ENCODE results near the gene SLC9A7.

The SLC9A7 gene

DNA sequence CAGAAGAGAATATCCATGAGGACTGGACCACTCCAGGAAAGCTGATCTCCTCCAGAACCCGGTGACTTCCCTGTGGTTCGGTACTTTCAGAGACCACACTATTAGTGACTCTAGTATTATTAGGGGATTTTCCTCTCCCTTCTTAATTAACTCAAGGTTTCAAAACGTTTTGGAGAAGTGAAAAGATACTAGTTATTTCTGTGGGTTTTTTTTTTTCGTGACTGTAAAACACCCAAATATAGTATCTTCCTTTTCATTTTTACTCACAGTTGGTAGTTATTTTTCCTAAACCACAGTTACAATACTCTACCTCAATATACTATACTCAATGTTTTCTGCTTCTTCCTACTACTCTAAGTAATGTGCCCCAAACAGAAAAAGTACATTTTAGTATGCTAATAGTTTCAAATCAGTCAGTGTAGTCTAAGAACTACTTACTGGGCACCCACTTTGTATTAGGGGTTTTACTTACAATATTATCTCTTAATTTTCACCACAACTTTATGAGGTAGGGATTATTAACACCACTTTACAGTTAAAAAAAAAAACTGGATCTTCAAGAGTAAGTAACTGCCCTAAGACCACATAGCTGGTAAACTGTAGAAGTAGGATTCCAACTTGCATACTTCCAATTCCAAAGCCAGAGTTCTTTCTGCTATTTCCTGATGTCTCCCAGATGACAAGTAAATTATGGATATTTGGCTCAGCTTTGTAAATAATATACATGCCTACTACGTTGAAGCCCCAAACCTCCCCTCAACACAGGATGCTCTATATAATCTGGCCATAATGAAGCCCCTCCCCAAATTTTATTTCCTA, 45.0 kb downstream of the SLC9A7 start:
- H3K4me1 ChIP-seq (ENCODE audit: control insufficient read depth, insufficient read depth, low read length), result no peaks in the 10 kb centered on the region
- H3K27me3 ChIP-seq (ENCODE audit: control insufficient read depth, insufficient read depth, low read length), result no peaks in the 10 kb centered on the region
- H3K36me3 ChIP-seq (ENCODE audit: control insufficient read depth, insufficient read depth, low read length), result no peaks in the 10 kb centered on the region
- no peak overlapping the region for H3K9ac ChIP-seq (ENCODE audit: low read length)
- H3K9me3 ChIP-seq (ENCODE audit: control insufficient read depth, low read length), result no peaks in the 10 kb centered on the region
- no peak overlapping the region for H3K4me3 ChIP-seq (ENCODE audit: low read length)

DNA sequence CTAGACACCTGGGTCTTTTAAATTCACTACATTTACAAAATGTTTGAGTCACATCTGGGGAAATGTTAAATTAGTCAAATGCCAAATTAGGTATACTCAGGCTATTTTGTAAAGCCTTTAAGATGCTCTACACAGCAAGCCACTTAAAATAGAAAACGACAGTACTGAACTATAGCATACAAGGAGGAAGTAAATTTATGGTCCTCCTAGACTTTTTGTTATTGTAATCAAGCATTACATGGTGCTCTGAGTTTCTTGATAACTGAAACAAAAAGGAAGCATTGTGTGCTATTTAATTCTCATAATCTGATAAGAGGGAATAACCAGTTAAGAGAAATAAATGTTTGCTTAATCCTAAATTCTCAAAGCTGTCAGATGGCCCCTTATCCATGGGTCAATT, 46.2 kb downstream of the SLC9A7 start:
- no peak overlapping the region for H3K4me3 ChIP-seq (ENCODE audit: low read length)
- no peaks in the 10 kb centered on the region for H3K36me3 ChIP-seq (ENCODE audit: control insufficient read depth, insufficient read depth, low read length)
- H3K9me3 ChIP-seq (ENCODE audit: control insufficient read depth, low read length), result no peaks in the 10 kb centered on the region
- no peak overlapping the region for H3K9ac ChIP-seq (ENCODE audit: low read length)
- no peaks in the 10 kb centered on the region for H3K4me1 ChIP-seq (ENCODE audit: control insufficient read depth, insufficient read depth, low read length)
- H3K27me3 ChIP-seq (ENCODE audit: control insufficient read depth, insufficient read depth, low read length), result no peaks in the 10 kb centered on the region

DNA sequence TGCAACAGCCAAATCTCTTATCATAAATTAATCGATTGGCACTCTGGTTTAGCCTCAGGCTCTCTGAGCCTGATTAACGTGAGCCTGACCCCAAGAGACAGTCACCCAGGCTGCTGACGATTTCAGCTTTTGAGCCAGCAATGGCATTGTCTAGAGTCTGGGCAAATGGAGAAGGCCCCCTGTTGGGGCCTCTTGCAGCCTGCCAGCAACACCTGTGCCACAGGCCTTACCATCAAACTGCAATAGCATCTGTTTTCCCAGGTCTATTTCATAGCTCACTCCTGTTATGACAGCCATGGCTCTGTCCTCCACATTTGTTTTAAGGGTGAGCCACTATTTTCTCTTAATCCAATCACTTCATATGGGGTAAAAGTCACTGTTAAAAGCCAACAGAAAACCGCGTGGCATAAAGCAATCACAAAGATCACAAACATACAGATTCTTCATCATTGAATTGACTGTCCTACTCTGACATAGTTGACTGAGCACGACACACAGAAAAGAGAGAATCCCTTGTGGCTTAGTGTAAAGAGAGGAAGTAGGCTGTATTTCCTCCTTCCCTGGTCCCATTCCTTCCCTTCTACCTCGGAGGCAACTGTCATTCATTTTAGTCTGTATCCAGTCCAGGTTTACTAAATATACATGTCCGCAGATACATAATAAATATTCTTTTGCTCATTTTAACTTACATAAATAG, 47.8 kb downstream of the SLC9A7 start:
- Histone ChIP-seq H3K36me3 (ENCODE audit: control insufficient read depth, insufficient read depth, low read length) (no peaks in the 10 kb centered on the region), H3K27me3 (ENCODE audit: control insufficient read depth, insufficient read depth, low read length) (no peaks in the 10 kb centered on the region), H3K9me3 (ENCODE audit: control insufficient read depth, low read length) (no peaks in the 10 kb centered on the region), H3K4me3 (ENCODE audit: low read length) (no peak overlapping the region), H3K9ac (ENCODE audit: low read length) (no peak overlapping the region), H3K4me1 (ENCODE audit: control insufficient read depth, insufficient read depth, low read length) (no peaks in the 10 kb centered on the region)

DNA sequence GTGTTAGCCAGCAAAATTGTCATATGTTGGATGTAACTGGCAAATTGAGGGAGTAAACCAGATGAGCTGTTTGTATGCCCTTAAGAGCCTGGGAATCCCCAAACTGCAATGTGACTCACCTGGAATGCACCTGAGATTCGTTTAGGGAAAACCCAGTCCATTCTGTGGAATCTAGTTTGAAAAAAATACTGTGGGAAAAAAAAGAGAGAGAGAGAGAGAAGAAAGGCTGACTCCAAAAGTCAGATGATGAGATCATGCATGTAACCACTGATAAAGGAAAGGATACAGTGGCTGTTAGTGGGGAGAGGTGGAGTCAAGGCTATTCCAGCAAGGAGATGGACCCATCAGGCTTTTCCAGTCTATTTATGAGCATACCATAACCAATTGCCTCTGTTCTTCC, 48.5 kb downstream of the SLC9A7 start:
- Histone ChIP-seq H3K4me3 (ENCODE audit: low read length) (no peak overlapping the region), H3K9ac (ENCODE audit: low read length) (no peak overlapping the region), H3K27me3 (ENCODE audit: control insufficient read depth, insufficient read depth, low read length) (no peaks in the 10 kb centered on the region), H3K4me1 (ENCODE audit: control insufficient read depth, insufficient read depth, low read length) (no peaks in the 10 kb centered on the region), H3K36me3 (ENCODE audit: control insufficient read depth, insufficient read depth, low read length) (no peaks in the 10 kb centered on the region), H3K9me3 (ENCODE audit: control insufficient read depth, low read length) (no peaks in the 10 kb centered on the region)

DNA sequence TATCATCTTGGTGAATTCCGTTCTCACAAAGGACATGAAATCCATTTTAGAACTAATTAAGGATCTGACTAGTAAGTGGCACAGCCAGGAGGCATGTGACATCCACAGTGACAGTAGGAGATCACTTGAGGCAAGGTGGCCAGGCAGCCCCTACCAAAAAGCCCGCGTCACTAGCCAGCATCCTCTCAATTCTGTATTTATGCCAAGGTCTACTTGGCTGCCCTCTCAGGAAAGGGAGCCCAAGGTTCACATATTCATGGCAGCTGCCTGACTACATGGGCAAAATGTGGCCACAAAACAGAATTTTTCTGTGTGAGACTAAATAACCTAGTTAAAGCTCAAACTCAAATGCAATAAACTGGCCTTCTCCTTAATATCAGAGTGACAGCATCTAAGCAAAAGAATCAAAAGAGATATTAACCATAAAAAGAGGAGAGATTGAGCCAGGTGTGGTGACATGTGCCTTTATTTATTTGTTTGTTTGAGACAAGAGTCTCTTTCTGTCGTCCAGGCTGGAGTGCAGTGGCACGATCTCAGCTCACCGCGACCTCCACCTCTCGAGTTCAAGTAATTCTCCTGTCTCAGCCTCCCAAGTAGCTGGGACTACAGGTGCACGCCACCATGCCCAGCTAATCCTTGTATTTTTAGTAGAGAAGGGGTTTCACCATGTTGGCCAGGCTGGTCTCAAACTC, 51.5 kb downstream of the SLC9A7 start:
- H3K9ac ChIP-seq (ENCODE audit: low read length), result no peak overlapping the region
- no peak overlapping the region for H3K4me3 ChIP-seq (ENCODE audit: low read length)
- no peaks in the 10 kb centered on the region for H3K27me3 ChIP-seq (ENCODE audit: control insufficient read depth, insufficient read depth, low read length)
- no peaks in the 10 kb centered on the region for H3K36me3 ChIP-seq (ENCODE audit: control insufficient read depth, insufficient read depth, low read length)
- no peaks in the 10 kb centered on the region for H3K4me1 ChIP-seq (ENCODE audit: control insufficient read depth, insufficient read depth, low read length)
- H3K9me3 ChIP-seq (ENCODE audit: control insufficient read depth, low read length), result no peaks in the 10 kb centered on the region

DNA sequence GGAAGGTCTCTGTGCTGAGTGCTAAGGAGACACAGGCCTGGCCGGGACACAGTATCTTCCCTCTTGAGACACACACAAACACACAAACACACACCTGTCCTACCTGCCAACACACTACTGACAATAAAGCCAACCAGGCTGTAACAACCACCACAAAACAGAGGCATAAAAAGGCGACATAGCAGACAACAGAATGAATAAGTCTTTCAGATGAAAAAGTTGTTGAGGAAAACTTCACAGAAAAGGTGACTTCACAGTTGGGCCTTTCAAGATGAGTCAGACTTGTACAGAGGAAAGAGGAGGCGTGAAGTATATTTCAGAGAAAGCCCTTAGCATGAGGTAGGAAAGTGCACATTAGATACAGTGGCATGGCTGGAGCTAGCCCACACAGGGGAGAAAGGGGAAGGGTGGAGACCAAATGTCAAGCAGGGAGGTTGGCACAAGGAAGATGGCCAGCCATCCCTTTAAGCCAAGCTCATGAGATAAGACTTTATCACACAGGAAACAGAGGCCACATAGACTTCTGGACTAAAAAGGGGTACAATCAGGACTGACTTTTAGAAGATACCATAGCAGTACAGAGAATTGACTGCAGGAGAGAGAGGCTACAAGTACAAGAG, 54.0 kb downstream of the SLC9A7 start:
- Histone ChIP-seq H3K4me1 (ENCODE audit: control insufficient read depth, insufficient read depth, low read length) (no peaks in the 10 kb centered on the region), H3K4me3 (ENCODE audit: low read length) (no peak overlapping the region), H3K27me3 (ENCODE audit: control insufficient read depth, insufficient read depth, low read length) (no peaks in the 10 kb centered on the region), H3K9ac (ENCODE audit: low read length) (no peak overlapping the region), H3K36me3 (ENCODE audit: control insufficient read depth, insufficient read depth, low read length) (no peaks in the 10 kb centered on the region), H3K9me3 (ENCODE audit: control insufficient read depth, low read length) (no peaks in the 10 kb centered on the region)

DNA sequence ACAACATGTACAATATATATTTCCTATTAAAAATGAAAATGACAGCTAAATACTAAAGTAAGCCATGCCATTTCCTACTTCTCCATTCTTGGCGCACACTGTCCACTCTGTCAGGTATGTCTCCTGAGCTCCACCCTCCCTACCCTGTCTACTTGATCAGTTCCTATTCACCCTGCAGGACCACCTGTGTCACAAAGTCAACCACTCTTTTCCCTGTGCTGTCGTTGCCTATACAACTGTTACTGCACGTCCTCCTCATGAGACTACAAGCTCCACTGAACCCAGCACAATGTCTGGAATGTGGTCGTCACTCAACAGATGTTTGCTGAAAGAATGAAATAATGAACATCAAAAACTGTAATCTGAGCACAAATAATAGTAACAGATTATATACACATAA, 54.9 kb downstream of the SLC9A7 start:
- Histone ChIP-seq H3K4me3 (ENCODE audit: low read length) (no peak overlapping the region), H3K4me1 (ENCODE audit: control insufficient read depth, insufficient read depth, low read length) (no peaks in the 10 kb centered on the region), H3K9ac (ENCODE audit: low read length) (no peak overlapping the region), H3K9me3 (ENCODE audit: control insufficient read depth, low read length) (no peaks in the 10 kb centered on the region), H3K36me3 (ENCODE audit: control insufficient read depth, insufficient read depth, low read length) (no peaks in the 10 kb centered on the region), H3K27me3 (ENCODE audit: control insufficient read depth, insufficient read depth, low read length) (no peaks in the 10 kb centered on the region)

DNA sequence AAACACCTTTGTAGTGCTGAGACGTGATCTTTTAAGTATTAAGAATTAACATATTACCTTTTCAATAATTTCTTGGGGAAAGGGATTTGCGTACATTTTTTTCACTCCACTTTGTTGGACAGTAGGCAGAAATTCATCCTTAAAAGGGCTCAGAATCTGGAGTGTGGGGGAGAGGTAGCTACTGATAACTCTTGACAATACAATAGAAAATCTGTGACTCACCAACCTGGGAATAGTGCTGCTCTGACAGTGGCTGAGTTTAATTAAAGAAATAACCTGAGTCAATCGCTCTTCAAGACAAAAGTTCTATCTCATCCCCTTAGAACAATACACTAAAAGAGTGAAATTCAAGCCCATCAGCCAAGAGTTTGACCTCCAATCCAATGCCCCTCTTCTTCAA, 60.2 kb downstream of the SLC9A7 start:
- Histone ChIP-seq H3K27me3 (ENCODE audit: control insufficient read depth, insufficient read depth, low read length) (no peaks in the 10 kb centered on the region), H3K9ac (ENCODE audit: low read length) (no peak overlapping the region), H3K36me3 (ENCODE audit: control insufficient read depth, insufficient read depth, low read length) (no peaks in the 10 kb centered on the region), H3K4me1 (ENCODE audit: control insufficient read depth, insufficient read depth, low read length) (no peaks in the 10 kb centered on the region), H3K9me3 (ENCODE audit: control insufficient read depth, low read length) (no peaks in the 10 kb centered on the region), H3K4me3 (ENCODE audit: low read length) (no peak overlapping the region)

DNA sequence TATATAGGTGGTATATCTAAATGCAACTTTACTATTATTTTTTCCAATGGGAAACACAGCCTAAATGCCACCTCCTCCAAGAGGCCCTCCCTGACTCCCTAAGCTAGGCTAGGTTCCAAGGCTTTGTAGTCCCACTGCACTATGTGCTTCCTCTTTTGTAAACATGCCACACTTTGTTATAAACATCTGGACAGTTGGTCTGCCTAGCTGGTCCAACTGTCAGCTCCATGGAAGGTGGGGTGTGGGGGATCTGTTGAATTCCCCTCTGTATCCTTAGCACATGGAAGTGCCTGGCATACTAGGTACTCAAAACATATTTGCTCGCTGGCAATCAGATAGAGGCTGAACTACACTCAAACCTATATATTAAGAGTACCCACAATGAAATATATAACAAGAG, 63.4 kb downstream of the SLC9A7 start:
- no peak overlapping the region for H3K9ac ChIP-seq (ENCODE audit: low read length)
- no peaks in the 10 kb centered on the region for H3K9me3 ChIP-seq (ENCODE audit: control insufficient read depth, low read length)
- no peaks in the 10 kb centered on the region for H3K4me1 ChIP-seq (ENCODE audit: control insufficient read depth, insufficient read depth, low read length)
- H3K27me3 ChIP-seq (ENCODE audit: control insufficient read depth, insufficient read depth, low read length), result no peaks in the 10 kb centered on the region
- no peaks in the 10 kb centered on the region for H3K36me3 ChIP-seq (ENCODE audit: control insufficient read depth, insufficient read depth, low read length)
- no peak overlapping the region for H3K4me3 ChIP-seq (ENCODE audit: low read length)

DNA sequence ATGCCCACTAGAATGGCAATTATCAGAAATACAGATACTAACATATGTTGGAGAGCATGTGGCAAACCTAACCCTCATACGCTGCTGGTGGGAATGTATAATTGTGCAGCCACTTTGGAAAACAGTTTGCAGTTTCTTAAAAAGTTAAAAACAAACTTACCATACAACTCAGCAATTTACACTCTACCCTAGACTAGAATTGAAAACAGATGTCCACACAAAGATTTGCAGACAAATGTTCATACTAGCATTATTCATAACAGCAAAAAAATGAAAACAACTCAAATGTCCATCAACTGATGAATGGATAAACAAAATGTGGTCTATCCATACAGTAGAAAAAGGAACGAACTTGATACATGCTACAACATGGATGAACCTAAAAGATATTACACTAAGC, 64.4 kb downstream of the SLC9A7 start:
- Histone ChIP-seq H3K27me3 (ENCODE audit: control insufficient read depth, insufficient read depth, low read length) (no peaks in the 10 kb centered on the region), H3K4me1 (ENCODE audit: control insufficient read depth, insufficient read depth, low read length) (no peaks in the 10 kb centered on the region), H3K9ac (ENCODE audit: low read length) (no peak overlapping the region), H3K36me3 (ENCODE audit: control insufficient read depth, insufficient read depth, low read length) (no peaks in the 10 kb centered on the region), H3K9me3 (ENCODE audit: control insufficient read depth, low read length) (no peaks in the 10 kb centered on the region), H3K4me3 (ENCODE audit: low read length) (no peak overlapping the region)

DNA sequence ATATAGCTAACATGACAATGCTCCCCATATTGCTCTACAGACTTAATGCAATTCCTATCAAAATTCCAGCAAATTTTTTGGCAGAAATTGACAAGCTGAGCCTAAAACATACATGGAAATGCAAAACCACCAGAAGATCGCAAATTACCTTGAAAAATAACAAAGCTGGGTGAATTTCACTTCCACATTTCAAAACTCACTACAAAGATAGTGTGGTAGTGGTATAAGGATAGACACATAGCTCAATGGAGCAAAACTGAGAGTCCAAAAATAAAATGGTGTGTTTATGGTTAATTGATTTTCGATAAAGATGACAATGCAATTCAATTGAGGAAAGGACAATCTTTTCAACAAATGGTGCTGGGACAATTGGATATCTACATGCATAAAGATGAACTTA, 65.8 kb downstream of the SLC9A7 start:
- no peaks in the 10 kb centered on the region for H3K36me3 ChIP-seq (ENCODE audit: control insufficient read depth, insufficient read depth, low read length)
- H3K4me1 ChIP-seq (ENCODE audit: control insufficient read depth, insufficient read depth, low read length), result no peaks in the 10 kb centered on the region
- H3K9ac ChIP-seq (ENCODE audit: low read length), result no peak overlapping the region
- H3K9me3 ChIP-seq (ENCODE audit: control insufficient read depth, low read length), result no peaks in the 10 kb centered on the region
- no peak overlapping the region for H3K4me3 ChIP-seq (ENCODE audit: low read length)
- no peaks in the 10 kb centered on the region for H3K27me3 ChIP-seq (ENCODE audit: control insufficient read depth, insufficient read depth, low read length)

DNA sequence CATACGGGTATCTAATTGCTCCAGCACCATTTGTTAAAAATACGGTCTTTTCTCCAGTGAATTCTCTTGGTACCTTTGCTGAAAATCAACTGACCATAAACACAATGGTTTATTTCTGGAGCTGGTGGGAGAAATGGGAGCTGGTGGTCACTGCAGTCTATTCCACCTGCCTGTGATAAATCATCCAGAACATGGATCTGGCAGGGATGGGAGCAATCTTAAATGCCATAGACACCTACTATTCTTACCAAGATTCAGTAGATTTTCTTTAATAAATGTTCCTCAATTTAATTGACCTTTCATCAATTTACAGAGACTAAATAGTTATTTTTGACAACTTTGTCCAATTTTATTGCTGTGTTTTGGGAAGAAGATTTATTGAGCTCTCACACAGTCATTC, 68.1 kb downstream of the SLC9A7 start:
- Histone ChIP-seq H3K4me1 (ENCODE audit: control insufficient read depth, insufficient read depth, low read length) (no peaks in the 10 kb centered on the region), H3K4me3 (ENCODE audit: low read length) (no peak overlapping the region), H3K9ac (ENCODE audit: low read length) (no peak overlapping the region), H3K36me3 (ENCODE audit: control insufficient read depth, insufficient read depth, low read length) (no peaks in the 10 kb centered on the region), H3K27me3 (ENCODE audit: control insufficient read depth, insufficient read depth, low read length) (no peaks in the 10 kb centered on the region), H3K9me3 (ENCODE audit: control insufficient read depth, low read length) (no peaks in the 10 kb centered on the region)

Measured in mucosa of stomach (tissue), 1 donor.